HepG2 (cell line): ENCODE results near the gene ZNF526. TPM values are rescaled to one million over a fixed set of nuclear protein-coding genes. Genes with fewer than 3 reads are reported as not detected.

Source experiments
- ATF1 ChIP-seq: IDR thresholded peaks from 2 replicates; pipeline ENCODE4 v1.6.1; 2016; ENCODE audit warnings: mild to moderate bottlenecking, control low read depth
- CBX5 ChIP-seq: sonication (generic); formaldehyde crosslinking; IDR thresholded peaks from 2 replicates; pipeline ENCODE4 v1.4.0; 2020; ENCODE audit warnings: missing genetic modification reagents, borderline replicate concordance
- ETV5 ChIP-seq: IDR thresholded peaks from 2 replicates; pipeline ENCODE4 v1.6.1; 2018; ENCODE audit warnings: missing biosample characterization, missing genetic modification reagents, inconsistent platforms, borderline replicate concordance
- FOXJ3 ChIP-seq: sonication (generic); formaldehyde crosslinking; IDR thresholded peaks from 2 replicates; pipeline ENCODE4 v1.4.0; 2020; ENCODE audit warnings: missing genetic modification reagents, mild to moderate bottlenecking, borderline replicate concordance
- HDAC1 ChIP-seq: sonication (generic); formaldehyde crosslinking; IDR thresholded peaks from 2 replicates; pipeline ENCODE4 v1.5.1; 2020; ENCODE audit warnings: mild to moderate bottlenecking, missing genetic modification reagents
- MBNL3 ChIP-seq: fragments of 250-450 bp; sonication (Bioruptor Pico); conservative IDR thresholded peaks from 2 replicates; pipeline ENCODE4 v1.8.0; 2022; ENCODE audit warnings: mild to moderate bottlenecking, inconsistent platforms
- NKX3-1 ChIP-seq: sonication (generic); formaldehyde crosslinking; IDR thresholded peaks from 2 replicates; pipeline ENCODE4 v1.5.0; 2020; ENCODE audit warnings: missing genetic modification reagents
- NR2F2 ChIP-seq: IDR thresholded peaks from 2 replicates; pipeline ENCODE4 v1.6.1; 2012; ENCODE audit warnings: low read depth, inconsistent platforms, borderline replicate concordance
- PLRG1 ChIP-seq: fragments of 450-650 bp; conservative IDR thresholded peaks from 2 replicates; pipeline ENCODE4 v1.6.1; 2016
- SP1 ChIP-seq, 2 experiments: fragments of 450-650 bp in 1 of 2; sonication (generic) in 1 of 2; formaldehyde crosslinking in 1 of 2; IDR thresholded peaks; 2 replicates each; pipeline versions ENCODE4 v1.4.0 to v1.6.1; 2016 to 2020; ENCODE audit warnings: missing genetic modification reagents in 1 of 2
- ZEB1 ChIP-seq: IDR thresholded peaks from 2 replicates; pipeline ENCODE4 v1.6.1; 2012; ENCODE audit warnings: mild to moderate bottlenecking, low read depth, inconsistent platforms; ENCODE audit not compliant: insufficient replicate concordance
- ZNF124 ChIP-seq: sonication (generic); formaldehyde crosslinking; IDR thresholded peaks from 2 replicates; pipeline ENCODE4 v1.4.0; 2020; ENCODE audit warnings: missing genetic modification reagents
- ZNF282 ChIP-seq: fragments of 450-650 bp; IDR thresholded peaks from 2 replicates; pipeline ENCODE4 v1.6.1; 2018; ENCODE audit not compliant: partially characterized antibody
- ZNF605 ChIP-seq: sonication (generic); formaldehyde crosslinking; IDR thresholded peaks from 2 replicates; pipeline ENCODE4 v1.8.0; 2022; ENCODE audit warnings: mild to moderate bottlenecking, missing genetic modification reagents
- ZNF672 ChIP-seq: sonication (generic); formaldehyde crosslinking; IDR thresholded peaks from 2 replicates; pipeline ENCODE4 v1.8.1; 2022; ENCODE audit warnings: missing genetic modification reagents
- ZSCAN12 ChIP-seq: sonication (generic); formaldehyde crosslinking; IDR thresholded peaks from 2 replicates; pipeline ENCODE4 v1.9.0; 2021; ENCODE audit warnings: mild to moderate bottlenecking, missing genetic modification reagents
- polyA plus RNA-seq, 8 experiments: library from polyadenylated mRNA; depleted of rRNA in 3 of 8; stranded (reverse) in 7 of 8; unstranded in 1 of 8; fragments of >200 nt; fragmentation: Illumina TruSeq in 4 of 8; extraction: Trizol in 4 of 8; gene quantifications; 2 replicates each; pipeline versions ENCODE4 v1.2.1 to v1.2.3, GENCODE V29; 2011 to 2016; ENCODE audit warnings: low read depth in 4 of 8, missing spikeins in 1 of 8, mixed read lengths in 1 of 8; ENCODE audit not compliant: insufficient read depth in 1 of 8
- total RNA-seq, 5 experiments: library from RNA; depleted of rRNA; stranded (reverse); fragments of >200 nt; fragmentation: Illumina TruSeq; extraction: Trizol; gene quantifications; 2 replicates each; pipeline ENCODE4 v1.2.3, GENCODE V29; 2016; ENCODE audit warnings: low read depth in 1 of 5
- TF ChIP-seq, protein P1 (sequence below): sonication (generic); formaldehyde crosslinking; IDR thresholded peaks from 2 replicates; pipeline ENCODE4 v1.5.1; 2020; ENCODE audit warnings: mild to moderate bottlenecking, missing genetic modification reagents, borderline replicate concordance
- TF ChIP-seq, protein P2 (sequence below): sonication (generic); formaldehyde crosslinking; IDR thresholded peaks from 2 replicates; pipeline ENCODE4 v1.4.0; 2020; ENCODE audit warnings: low read depth, mild to moderate bottlenecking, missing genetic modification reagents
- TF ChIP-seq, protein P3 (sequence below): sonication (generic); formaldehyde crosslinking; IDR thresholded peaks from 2 replicates; pipeline ENCODE4 v1.5.0; 2020; ENCODE audit warnings: mild to moderate bottlenecking, missing genetic modification reagents
- TF ChIP-seq, protein P4 (sequence below): sonication (generic); formaldehyde crosslinking; IDR thresholded peaks from 2 replicates; pipeline ENCODE4 v1.5.1; 2020; ENCODE audit warnings: missing genetic modification reagents, mild to moderate bottlenecking, borderline replicate concordance
- TF ChIP-seq, protein P5 (sequence below): conservative IDR thresholded peaks from 2 replicates; pipeline ENCODE4 v1.6.1; 2018; ENCODE audit warnings: missing genetic modification reagents
- TF ChIP-seq, protein P6 (sequence below): sonication (generic); formaldehyde crosslinking; IDR thresholded peaks from 2 replicates; pipeline ENCODE4 v1.8.0; 2022; ENCODE audit warnings: mild to moderate bottlenecking, missing genetic modification reagents, moderate library complexity

Gene ZNF526
- total and polyA plus RNA-seq, 2 of the 13 experiments (the other 11 are each of a cell fraction or from before 2014, with no cell fraction given), result 3.3 to 8.4 TPM

DNA sequence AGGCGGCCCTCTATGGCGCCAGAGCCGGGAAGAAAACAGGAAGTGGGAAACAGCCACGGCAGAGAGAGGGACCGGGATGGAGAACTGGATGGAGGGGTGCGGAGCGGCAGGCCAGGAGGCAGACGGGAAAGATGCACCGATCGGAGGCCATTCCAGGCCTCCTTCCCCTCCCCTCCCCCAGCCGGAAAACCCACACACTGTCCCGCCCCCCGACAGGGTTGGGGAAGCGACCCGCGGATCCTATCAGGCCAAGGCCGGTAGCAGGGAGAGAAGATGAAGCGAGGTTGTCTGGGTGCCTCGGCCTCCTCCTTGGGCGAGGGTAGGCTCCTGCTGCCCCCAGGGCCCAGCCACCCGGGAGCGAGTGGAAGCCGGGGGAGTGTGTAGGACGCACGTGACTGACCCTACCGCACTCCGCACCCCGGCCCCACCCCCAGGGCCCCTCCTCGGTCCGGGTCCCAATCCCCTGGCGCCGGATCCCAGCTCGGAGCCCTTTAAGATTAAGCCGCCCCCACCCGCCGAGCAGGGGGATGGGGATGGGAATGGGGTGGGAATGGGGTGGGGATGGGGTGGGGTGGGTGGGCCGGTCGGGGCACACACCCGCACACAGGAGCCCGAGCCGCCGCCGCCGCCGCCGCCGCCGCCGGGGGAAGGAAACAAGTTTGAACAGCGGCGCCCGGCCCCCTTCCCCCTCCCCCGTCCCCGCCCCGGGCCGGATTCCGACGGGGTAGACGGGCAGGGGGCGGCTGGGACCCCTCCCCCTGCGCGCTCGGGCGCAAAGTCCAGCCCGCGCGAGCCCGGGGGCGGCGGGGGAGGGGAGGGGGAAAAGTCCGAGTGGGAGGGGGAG lies 33.4 kb downstream of the ZNF526 start (continued):
- TF ChIP-seq SP1 (IDR thresholded peaks at IDR 0.05) (no peak), SP1 (CRISPR knock-in tag; IDR thresholded peaks at IDR 0.05) (no peak), ZNF124 (CRISPR knock-in tag) (no peak), ZNF282 (no peak), ZEB1 (no peak), FOXJ3 (CRISPR knock-in tag) (no peak), ZSCAN12 (CRISPR knock-in tag) (no peak), ZNF605 (no peak), CBX5 (CRISPR knock-in tag) (no peak; the same call in 1 of the 2 replicates), PLRG1 (no peak), NR2F2 (0 out of 2 replicates have a peak, but pooled peaks have one; percentile 2), HDAC1 (CRISPR knock-in tag) (peak; percentile 52), ETV5 (CRISPR knock-in tag) (no peak; the same call in none of the 2 replicates), MBNL3 (CRISPR knock-in tag) (no peak), ATF1 (CRISPR knock-in tag) (no peak), NKX3-1 (CRISPR knock-in tag) (no peak), ZNF672 (CRISPR knock-in tag) (no peak)
- TF ChIP-seq, protein P1, sequence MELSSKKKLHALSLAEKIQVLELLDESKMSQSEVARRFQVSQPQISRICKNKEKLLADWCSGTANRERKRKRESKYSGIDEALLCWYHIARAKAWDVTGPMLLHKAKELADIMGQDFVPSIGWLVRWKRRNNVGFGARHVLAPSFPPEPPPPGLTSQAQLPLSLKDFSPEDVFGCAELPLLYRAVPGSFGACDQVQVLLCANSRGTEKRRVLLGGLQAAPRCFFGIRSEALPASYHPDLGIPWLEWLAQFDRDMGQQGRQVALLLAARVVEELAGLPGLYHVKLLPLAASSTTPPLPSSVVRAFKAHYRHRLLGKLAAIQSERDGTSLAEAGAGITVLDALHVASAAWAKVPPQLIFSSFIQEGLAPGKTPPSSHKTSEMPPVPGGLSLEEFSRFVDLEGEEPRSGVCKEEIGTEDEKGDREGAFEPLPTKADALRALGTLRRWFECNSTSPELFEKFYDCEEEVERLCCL (CRISPR knock-in tag), result no peak
- TF ChIP-seq, protein P2, sequence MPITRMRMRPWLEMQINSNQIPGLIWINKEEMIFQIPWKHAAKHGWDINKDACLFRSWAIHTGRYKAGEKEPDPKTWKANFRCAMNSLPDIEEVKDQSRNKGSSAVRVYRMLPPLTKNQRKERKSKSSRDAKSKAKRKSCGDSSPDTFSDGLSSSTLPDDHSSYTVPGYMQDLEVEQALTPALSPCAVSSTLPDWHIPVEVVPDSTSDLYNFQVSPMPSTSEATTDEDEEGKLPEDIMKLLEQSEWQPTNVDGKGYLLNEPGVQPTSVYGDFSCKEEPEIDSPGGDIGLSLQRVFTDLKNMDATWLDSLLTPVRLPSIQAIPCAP (CRISPR knock-in tag), result no peak
- TF ChIP-seq, protein P3, sequence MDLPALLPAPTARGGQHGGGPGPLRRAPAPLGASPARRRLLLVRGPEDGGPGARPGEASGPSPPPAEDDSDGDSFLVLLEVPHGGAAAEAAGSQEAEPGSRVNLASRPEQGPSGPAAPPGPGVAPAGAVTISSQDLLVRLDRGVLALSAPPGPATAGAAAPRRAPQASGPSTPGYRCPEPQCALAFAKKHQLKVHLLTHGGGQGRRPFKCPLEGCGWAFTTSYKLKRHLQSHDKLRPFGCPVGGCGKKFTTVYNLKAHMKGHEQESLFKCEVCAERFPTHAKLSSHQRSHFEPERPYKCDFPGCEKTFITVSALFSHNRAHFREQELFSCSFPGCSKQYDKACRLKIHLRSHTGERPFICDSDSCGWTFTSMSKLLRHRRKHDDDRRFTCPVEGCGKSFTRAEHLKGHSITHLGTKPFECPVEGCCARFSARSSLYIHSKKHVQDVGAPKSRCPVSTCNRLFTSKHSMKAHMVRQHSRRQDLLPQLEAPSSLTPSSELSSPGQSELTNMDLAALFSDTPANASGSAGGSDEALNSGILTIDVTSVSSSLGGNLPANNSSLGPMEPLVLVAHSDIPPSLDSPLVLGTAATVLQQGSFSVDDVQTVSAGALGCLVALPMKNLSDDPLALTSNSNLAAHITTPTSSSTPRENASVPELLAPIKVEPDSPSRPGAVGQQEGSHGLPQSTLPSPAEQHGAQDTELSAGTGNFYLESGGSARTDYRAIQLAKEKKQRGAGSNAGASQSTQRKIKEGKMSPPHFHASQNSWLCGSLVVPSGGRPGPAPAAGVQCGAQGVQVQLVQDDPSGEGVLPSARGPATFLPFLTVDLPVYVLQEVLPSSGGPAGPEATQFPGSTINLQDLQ, result no peak
- TF ChIP-seq, protein P4, sequence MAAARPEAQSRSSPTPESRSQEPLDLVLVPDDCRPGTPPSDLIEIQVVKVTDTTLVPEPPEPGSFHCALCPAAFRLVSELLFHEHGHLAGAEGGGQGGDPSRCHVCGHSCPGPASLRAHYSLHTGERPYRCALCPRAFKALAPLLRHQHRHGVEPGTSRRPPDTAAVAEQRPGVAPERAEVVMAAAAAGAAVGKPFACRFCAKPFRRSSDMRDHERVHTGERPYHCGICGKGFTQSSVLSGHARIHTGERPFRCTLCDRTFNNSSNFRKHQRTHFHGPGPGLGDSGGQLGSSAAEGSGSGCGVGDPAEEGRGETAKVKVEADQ (CRISPR knock-in tag), result no peak
- TF ChIP-seq, protein P5, sequence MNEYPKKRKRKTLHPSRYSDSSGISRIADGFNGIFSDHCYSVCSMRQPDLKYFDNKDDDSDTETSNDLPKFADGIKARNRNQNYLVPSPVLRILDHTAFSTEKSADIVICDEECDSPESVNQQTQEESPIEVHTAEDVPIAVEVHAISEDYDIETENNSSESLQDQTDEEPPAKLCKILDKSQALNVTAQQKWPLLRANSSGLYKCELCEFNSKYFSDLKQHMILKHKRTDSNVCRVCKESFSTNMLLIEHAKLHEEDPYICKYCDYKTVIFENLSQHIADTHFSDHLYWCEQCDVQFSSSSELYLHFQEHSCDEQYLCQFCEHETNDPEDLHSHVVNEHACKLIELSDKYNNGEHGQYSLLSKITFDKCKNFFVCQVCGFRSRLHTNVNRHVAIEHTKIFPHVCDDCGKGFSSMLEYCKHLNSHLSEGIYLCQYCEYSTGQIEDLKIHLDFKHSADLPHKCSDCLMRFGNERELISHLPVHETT (CRISPR knock-in tag), result no peak
- TF ChIP-seq, protein P6, sequence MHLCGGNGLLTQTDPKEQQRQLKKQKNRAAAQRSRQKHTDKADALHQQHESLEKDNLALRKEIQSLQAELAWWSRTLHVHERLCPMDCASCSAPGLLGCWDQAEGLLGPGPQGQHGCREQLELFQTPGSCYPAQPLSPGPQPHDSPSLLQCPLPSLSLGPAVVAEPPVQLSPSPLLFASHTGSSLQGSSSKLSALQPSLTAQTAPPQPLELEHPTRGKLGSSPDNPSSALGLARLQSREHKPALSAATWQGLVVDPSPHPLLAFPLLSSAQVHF, result no peak
